Body of pancreas (tissue), 4 donors: ENCODE results near the gene FYCO1. TPM values are rescaled to one million over a fixed set of nuclear protein-coding genes. Genes with fewer than 3 reads are reported as not detected.

Source experiments
- ATAC-seq: fragments of 150-250 bp; one replicate; pipeline ENCODE4 v1.9.1; 2016
- DNase-seq, 4 donors: peaks; one replicate each; pipeline ENCODE4 v3.0.0-alpha.2; 2019
- H3K27ac ChIP-seq, 4 donors: fragments of 200-600 bp; sonication (generic); 1 replicate in 3 of 4; 2 replicates in 1 of 4; pipeline versions ENCODE4 v1.5.1 to v1.6.1; 2016 to 2019; ENCODE audit warnings: mild to moderate bottlenecking in 1 of 4, mixed read lengths in 1 of 4, moderate library complexity in 1 of 4
- H3K27me3 ChIP-seq, 2 donors: fragments of 200-600 bp; sonication (generic); one replicate each; pipeline ENCODE4 v1.6.0; 2016; ENCODE audit warnings: mild to moderate bottlenecking in 1 of 2
- H3K36me3 ChIP-seq, 2 donors: fragments of 200-600 bp; sonication (generic); replicated peaks in 1 of 2; 2 replicates each; pipeline ENCODE4 v1.5.1; 2016; ENCODE audit warnings: low read depth in 2 of 2; ENCODE audit not compliant: insufficient read depth in 1 of 2
- H3K4me1 ChIP-seq: fragments of 200-600 bp; sonication (generic); one replicate; pipeline ENCODE4 v1.6.0; 2016
- H3K4me3 ChIP-seq, 2 donors: fragments of 200-600 bp; sonication (generic); 1 replicate in 1 of 2; 2 replicates in 1 of 2; pipeline ENCODE4 v1.5.1; 2016 to 2019
- H3K9me3 ChIP-seq, 3 donors: fragments of 200-600 bp; sonication (generic); 1 replicate in 2 of 3; 2 replicates in 1 of 3; pipeline ENCODE4 v1.5.1; 2016
- CTCF ChIP-seq, 7 experiments: fragments of 450-650 bp in 4 of 7; fragments of 200-600 bp in 3 of 7; sonication (generic) in 3 of 7; IDR thresholded peaks; one replicate each; pipeline ENCODE4 v1.5.1; 2016 to 2019; ENCODE audit warnings: antibody characterized with exemption in 7 of 7
- POLR2A ChIP-seq, 3 donors: fragments of 450-650 bp; IDR thresholded peaks; one replicate each; pipeline ENCODE4 v1.6.1; 2016; ENCODE audit warnings: antibody characterized with exemption in 3 of 3, mild to moderate bottlenecking in 2 of 3
- WGBS, 2 donors: methylation state at CpG; one replicate each; pipeline ENCODE4 v1.1.5; 2017; 5-methylcytosine and 5-hydroxymethylcytosine counted together
- intact Hi-C: fragments of 100-400 bp; cut with DNase I; formaldehyde crosslinking; loops from one replicate; pipeline ENCODE4 v1.15.1; 2023
- total RNA-seq, 2 donors: library from RNA; depleted of rRNA; stranded (reverse); fragments of >200 nt; gene quantifications; one replicate each; pipeline ENCODE4 v1.1.0, GENCODE V29; 2016

The FYCO1 gene
- total RNA-seq, 2 donors from 2014 or later, result 20.0 to 25.4 TPM

- Histone ChIP-seq H3K4me3 (no peak overlapping the region), H3K36me3 (no peaks in the 10 kb centered on the region), H3K4me1 (peaks cover 84% of the 10 kb centered on the region), H3K27ac (peak overlapping the region in 2 of 4 donors; percentile 17 to 31), H3K27me3 (no peaks in the 10 kb centered on the region), H3K9me3 (no peaks in the 10 kb centered on the region)
- DNase-seq (no peak), ATAC-seq (no peak)
- intact Hi-C loops, result no loop called here
- WGBS, 2 donors, result 72 to 75% methylated on average over 6 of the region's 6 CpGs
- TF ChIP-seq POLR2A (IDR thresholded peaks at IDR 0.05) (no peak), CTCF (IDR thresholded peaks at IDR 0.05) (no peak)
These were observed 4.3 kb downstream of the FYCO1 start for GRCh38 chr3:45991341-45991740.

- no peak for TF ChIP-seq POLR2A (IDR thresholded peaks at IDR 0.05)
- TF ChIP-seq CTCF (IDR thresholded peaks at IDR 0.05), result no peak
- Histone ChIP-seq H3K27ac (peak overlapping the region in 2 of 4 donors; percentile 0 to 91), H3K27me3 (no peaks in the 10 kb centered on the region), H3K9me3 (no peaks in the 10 kb centered on the region), H3K36me3 (no peaks in the 10 kb centered on the region), H3K4me3 (no peak overlapping the region), H3K4me1 (peaks cover 90% of the 10 kb centered on the region)
- intact Hi-C loops, result no loop called here
- DNase-seq (no peak), ATAC-seq (no peak)
- WGBS, 2 donors, result 20 to 48% methylated on average over 3 of the region's 3 CpGs
These were observed 5.4 kb downstream of the FYCO1 start for GRCh38 chr3:45990181-45990580.

GRCh38 chr3:45988804-45989203 is 6.8 kb downstream of the FYCO1 start:
- peaks cover 96% of the 10 kb centered on the region for H3K4me1 ChIP-seq
- intact Hi-C loops, result no loop called here
- H3K36me3 ChIP-seq, result no peaks in the 10 kb centered on the region
- DNase-seq (no peak), ATAC-seq (no peak)
- H3K27ac ChIP-seq, result peak overlapping the region in 3 of 4 donors; percentile 25 to 94 (median 91)
- TF ChIP-seq POLR2A (IDR thresholded peaks at IDR 0.05) (no peak), CTCF (IDR thresholded peaks at IDR 0.05) (no peak)
- H3K9me3 ChIP-seq, result no peaks in the 10 kb centered on the region
- H3K27me3 ChIP-seq, result no peaks in the 10 kb centered on the region
- WGBS, 2 donors, result 82 to 85% methylated on average over 2 of the region's 2 CpGs
- no peak overlapping the region for H3K4me3 ChIP-seq

DNA sequence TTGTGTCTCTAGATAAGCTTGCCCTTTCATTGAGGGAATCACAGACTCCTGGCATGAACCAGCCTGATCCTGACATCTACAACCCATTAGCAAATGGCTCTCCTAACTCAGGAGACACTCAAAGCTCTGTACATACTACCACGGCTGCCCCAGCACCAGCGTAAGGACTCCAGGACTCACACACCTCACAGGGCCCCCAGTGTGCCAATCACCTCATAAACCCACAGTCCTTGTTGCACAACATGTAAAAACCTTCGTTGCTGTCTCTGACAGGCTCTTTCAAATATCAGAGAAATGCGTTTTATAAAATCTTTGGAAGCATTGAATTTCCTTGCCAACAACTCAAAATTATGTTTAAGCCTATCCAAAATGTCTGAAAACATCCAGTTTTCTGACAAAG is 7.3 kb downstream of the FYCO1 start:
- no peaks in the 10 kb centered on the region for H3K9me3 ChIP-seq
- peak in 1 of 4 donors; percentile 15 for DNase-seq
- intact Hi-C loops, result no loop called here
- no peak for ATAC-seq
- H3K36me3 ChIP-seq, result no peaks in the 10 kb centered on the region
- H3K4me3 ChIP-seq, result no peak overlapping the region
- WGBS, 2 donors, result 39 to 66% methylated on average over 4 of the region's 4 CpGs
- no peaks in the 10 kb centered on the region for H3K27me3 ChIP-seq
- H3K27ac ChIP-seq, result peak overlapping the region; percentile 88 to 94 (median 92)
- TF ChIP-seq CTCF (IDR thresholded peaks at IDR 0.05) (no peak), POLR2A (IDR thresholded peaks at IDR 0.05) (no peak)
- H3K4me1 ChIP-seq, result peaks cover 96% of the 10 kb centered on the region
